Endothelial cell of umbilical vein (primary cell): ENCODE results near the gene C14orf39.

Source experiments
- EZH2 ChIP-seq: IDR thresholded peaks from 2 replicates; pipeline ENCODE4 v1.6.1; 2012; ENCODE audit warnings: borderline replicate concordance, low read depth, mild to moderate bottlenecking, moderate library complexity, low read length, inconsistent platforms; ENCODE audit not compliant: severe bottlenecking
- FOS ChIP-seq: IDR thresholded peaks from 2 replicates; pipeline ENCODE4 v1.6.1; 2011; ENCODE audit warnings: mild to moderate bottlenecking, low read length, moderate library complexity, borderline replicate concordance; ENCODE audit not compliant: insufficient read depth
- GATA2 ChIP-seq: IDR thresholded peaks from 2 replicates; pipeline ENCODE4 v1.7.0; 2011; ENCODE audit warnings: low read depth, mild to moderate bottlenecking, moderate library complexity, mixed read lengths, low read length; ENCODE audit not compliant: insufficient read length, insufficient read depth
- JUN ChIP-seq: IDR thresholded peaks from 2 replicates; pipeline ENCODE4 v1.6.1; 2011; ENCODE audit warnings: borderline replicate concordance, low read depth; ENCODE audit not compliant: insufficient read length, insufficient read depth
- MYC ChIP-seq: IDR thresholded peaks from one replicate; pipeline ENCODE4 v1.6.1; 2011; ENCODE audit warnings: mild to moderate bottlenecking, low read depth, low read length
- POLR2A ChIP-seq: IDR thresholded peaks from 2 replicates; pipeline ENCODE4 v1.6.1; 2012; ENCODE audit warnings: low read depth, mild to moderate bottlenecking, control low read depth, low read length
- POLR2AphosphoS5 ChIP-seq: IDR thresholded peaks from 2 replicates; pipeline ENCODE4 v1.6.1; 2012; ENCODE audit warnings: low read depth, mild to moderate bottlenecking, control low read depth, low read length, moderate library complexity; ENCODE audit not compliant: insufficient read depth
- TF ChIP-seq, protein P1 (sequence below), 2 donors: IDR thresholded peaks; 1 replicate in 1 of 2; 2 replicates in 1 of 2; pipeline ENCODE4 v1.5.1; 2011; ENCODE audit warnings: low read length in 2 of 2, mild to moderate bottlenecking in 2 of 2, moderate library complexity in 2 of 2, control low read depth in 1 of 2, inconsistent platforms in 1 of 2, low read depth in 1 of 2; ENCODE audit not compliant: insufficient read depth in 1 of 2; ENCODE audit errors: extremely low read depth in 1 of 2
- TF ChIP-seq, protein P2 (sequence below): IDR thresholded peaks from 2 replicates; pipeline ENCODE4 v1.6.1; 2011; ENCODE audit not compliant: insufficient read depth, insufficient read length

- TF ChIP-seq, protein P1, sequence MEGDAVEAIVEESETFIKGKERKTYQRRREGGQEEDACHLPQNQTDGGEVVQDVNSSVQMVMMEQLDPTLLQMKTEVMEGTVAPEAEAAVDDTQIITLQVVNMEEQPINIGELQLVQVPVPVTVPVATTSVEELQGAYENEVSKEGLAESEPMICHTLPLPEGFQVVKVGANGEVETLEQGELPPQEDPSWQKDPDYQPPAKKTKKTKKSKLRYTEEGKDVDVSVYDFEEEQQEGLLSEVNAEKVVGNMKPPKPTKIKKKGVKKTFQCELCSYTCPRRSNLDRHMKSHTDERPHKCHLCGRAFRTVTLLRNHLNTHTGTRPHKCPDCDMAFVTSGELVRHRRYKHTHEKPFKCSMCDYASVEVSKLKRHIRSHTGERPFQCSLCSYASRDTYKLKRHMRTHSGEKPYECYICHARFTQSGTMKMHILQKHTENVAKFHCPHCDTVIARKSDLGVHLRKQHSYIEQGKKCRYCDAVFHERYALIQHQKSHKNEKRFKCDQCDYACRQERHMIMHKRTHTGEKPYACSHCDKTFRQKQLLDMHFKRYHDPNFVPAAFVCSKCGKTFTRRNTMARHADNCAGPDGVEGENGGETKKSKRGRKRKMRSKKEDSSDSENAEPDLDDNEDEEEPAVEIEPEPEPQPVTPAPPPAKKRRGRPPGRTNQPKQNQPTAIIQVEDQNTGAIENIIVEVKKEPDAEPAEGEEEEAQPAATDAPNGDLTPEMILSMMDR (IDR thresholded peaks at IDR 0.05; ENCODE audit: extremely low read depth in 1 of 2, insufficient read depth in 1 of 2, low read depth in 1 of 2, low read length in 2 of 2): no peak
- TF ChIP-seq GATA2 (no peak), POLR2AphosphoS5 (no peak), EZH2 (peak; percentile 80), JUN (no peak), FOS (no peak), POLR2A (no peak), MYC (no peak)
- TF ChIP-seq, protein P2, sequence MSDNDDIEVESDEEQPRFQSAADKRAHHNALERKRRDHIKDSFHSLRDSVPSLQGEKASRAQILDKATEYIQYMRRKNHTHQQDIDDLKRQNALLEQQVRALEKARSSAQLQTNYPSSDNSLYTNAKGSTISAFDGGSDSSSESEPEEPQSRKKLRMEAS: no peak
Observed at GRCh38 chr14:60506985-60507829, 21.3 kb upstream of the C14orf39 start.
